Calu3 (cell line): ENCODE data around the gene WDR44. TPM values are rescaled to one million over a fixed set of nuclear protein-coding genes. Genes with fewer than 3 reads are reported as not detected.

ENCODE experiments used
- BruUV-seq: library from RNA; stranded (reverse); fragments of 400-500 nt; replicated peaks from 2 replicates; lab custom pipeline; 2021; lab: Mats Ljungman, UMichigan
- CTCF ChIA-PET: fragments of 300-600 bp; sonication (Branson Sonifier 250); formaldehyde crosslinking; loops from one replicate; lab custom pipeline; 2022; ENCODE audit warnings: antibody characterized with exemption; lab: Charles Lee
- DNase-seq: peaks from one replicate; pipeline ENCODE4 v3.0.0; 2022
- H3K27ac Mint-ChIP-seq: one replicate; pipeline ENCODE4 v1.8.0; 2022; ENCODE audit warnings: mixed read lengths; ENCODE audit not compliant: unreplicated experiment
- H3K27me3 Mint-ChIP-seq: one replicate; pipeline ENCODE4 v1.8.0; 2022; ENCODE audit warnings: mixed read lengths; ENCODE audit not compliant: unreplicated experiment
- H3K36me3 Mint-ChIP-seq: one replicate; pipeline ENCODE4 v1.8.0; 2022; ENCODE audit warnings: mild to moderate bottlenecking, moderate library complexity, mixed read lengths; ENCODE audit not compliant: insufficient read depth, unreplicated experiment
- H3K4me1 Mint-ChIP-seq: one replicate; pipeline ENCODE4 v1.8.0; 2022; ENCODE audit warnings: mild to moderate bottlenecking, low read depth, mixed read lengths; ENCODE audit not compliant: unreplicated experiment
- H3K4me3 Mint-ChIP-seq: one replicate; pipeline ENCODE4 v1.8.0; 2022; ENCODE audit warnings: mild to moderate bottlenecking, low read depth, moderate library complexity, mixed read lengths; ENCODE audit not compliant: unreplicated experiment
- H3K9me3 Mint-ChIP-seq: one replicate; pipeline ENCODE4 v1.8.0; 2022; ENCODE audit warnings: low read depth, mixed read lengths; ENCODE audit not compliant: unreplicated experiment
- CTCF ChIP-seq: fragments of 200-600 bp; IDR thresholded peaks from one replicate; pipeline ENCODE4 v1.8.0; 2022; ENCODE audit warnings: antibody characterized with exemption; ENCODE audit not compliant: unreplicated experiment
- intact Hi-C: fragments of 100-400 bp; cut with micrococcal nuclease; formaldehyde crosslinking; loops from one replicate; pipeline ENCODE4 v1.10.0; 2022; ENCODE audit not compliant: unreplicated experiment
- microRNA-seq: library from miRNA; unstranded; fragments of <30 nt; microRNA quantifications from one replicate; pipeline ENCODE4 v1.2.0, GENCODE V29; 2022
- total RNA-seq: library from RNA; stranded (reverse); gene quantifications from 2 replicates; pipeline ENCODE4 v1.2.3, GENCODE V29; 2022

WDR44 gene
- total RNA-seq, 1 experiment from 2014 or later: 15.8 TPM

GRCh38 chrX:118499295-118499694 lies 153.4 kb downstream of the WDR44 start:
- peaks cover 11% of the 10 kb centered on the region for H3K4me1 Mint-ChIP-seq
- H3K27ac Mint-ChIP-seq: no peak overlapping the region
- BruUV-seq: no TSS peak
- no peak for DNase-seq
- CTCF ChIA-PET: no interaction called here
- H3K36me3 Mint-ChIP-seq: peaks cover 11% of the 10 kb centered on the region
- TF ChIP-seq CTCF: no peak
- H3K4me3 Mint-ChIP-seq: no peak overlapping the region
- peaks cover 27% of the 10 kb centered on the region for H3K27me3 Mint-ChIP-seq
- intact Hi-C loops: no loop called here
- no peaks in the 10 kb centered on the region for H3K9me3 Mint-ChIP-seq

Small RNA genes lying within 50 kb of the gene (microRNA-seq; reads per million reads assigned to microRNA genes)
- gene MIR1277: 33.8 reads per million, percentile 52 among the genes with 10 or more reads in this experiment

Other genes starting within 250 kb of the WDR44 start
- 0.64 and 0.95 TPM in 2 replicates for gene KLHL13, start 229.3 kb upstream of the WDR44 start, total RNA-seq
- gene DOCK11, start 149.7 kb downstream of the WDR44 start, total RNA-seq: 1.4 and 1.9 TPM in 2 replicates